Measurements from ENCODE around the gene PRKCA. TPM values are rescaled to one million over a fixed set of nuclear protein-coding genes. Genes with fewer than 3 reads are reported as not detected.

The PRKCA gene
- total RNA-seq, 1 donor from 2014 or later: 5.6 TPM

DNA sequence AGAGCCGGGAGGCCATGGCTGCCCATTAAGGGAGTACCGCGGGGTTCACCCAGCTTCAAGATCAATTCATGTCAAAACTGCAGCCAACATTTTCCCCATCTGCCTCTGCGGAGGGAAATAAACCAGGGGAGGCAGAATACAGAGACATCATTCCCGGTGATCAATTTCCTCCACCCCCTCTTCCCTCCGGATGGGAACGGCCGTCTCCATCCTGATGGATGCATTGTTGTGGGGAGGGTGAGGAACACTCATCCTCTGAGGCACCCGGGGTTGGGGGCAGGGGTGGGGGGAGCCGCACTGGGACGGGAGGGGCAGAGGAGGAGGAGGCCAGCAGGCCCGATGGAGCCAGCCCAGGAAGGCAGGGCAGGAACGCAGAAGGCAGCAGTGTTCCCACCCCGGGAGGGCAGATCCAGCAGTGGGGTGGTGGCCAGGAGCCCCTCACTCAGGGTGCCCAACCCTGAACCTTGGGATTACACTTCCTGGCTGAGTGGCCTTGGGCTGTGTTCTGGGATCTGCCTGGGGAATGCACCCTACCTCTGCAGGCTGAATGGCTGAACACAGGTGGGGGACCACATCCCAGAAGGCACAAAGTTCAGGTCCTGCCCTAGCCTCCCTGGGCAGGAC, 546.7 kb downstream of the PRKCA start:
- Histone ChIP-seq H3K36me3 (no peaks in the 10 kb centered on the region), H3K27ac (replicated peaks) (no peak overlapping the region), H3K4me3 (no peak overlapping the region), H3K4me1 (peaks cover 11% of the 10 kb centered on the region), H3K27me3 (ENCODE audit: low read depth) (peaks cover 20% of the 10 kb centered on the region), H3K9me3 (replicated peaks) (peaks cover 11% of the 10 kb centered on the region)
- intact Hi-C loops (cut with micrococcal nuclease): no loop called here
- no peak for TF ChIP-seq CTCF (IDR thresholded peaks at IDR 0.05; ENCODE audit: borderline replicate concordance)
- no peak for DNase-seq

DNA sequence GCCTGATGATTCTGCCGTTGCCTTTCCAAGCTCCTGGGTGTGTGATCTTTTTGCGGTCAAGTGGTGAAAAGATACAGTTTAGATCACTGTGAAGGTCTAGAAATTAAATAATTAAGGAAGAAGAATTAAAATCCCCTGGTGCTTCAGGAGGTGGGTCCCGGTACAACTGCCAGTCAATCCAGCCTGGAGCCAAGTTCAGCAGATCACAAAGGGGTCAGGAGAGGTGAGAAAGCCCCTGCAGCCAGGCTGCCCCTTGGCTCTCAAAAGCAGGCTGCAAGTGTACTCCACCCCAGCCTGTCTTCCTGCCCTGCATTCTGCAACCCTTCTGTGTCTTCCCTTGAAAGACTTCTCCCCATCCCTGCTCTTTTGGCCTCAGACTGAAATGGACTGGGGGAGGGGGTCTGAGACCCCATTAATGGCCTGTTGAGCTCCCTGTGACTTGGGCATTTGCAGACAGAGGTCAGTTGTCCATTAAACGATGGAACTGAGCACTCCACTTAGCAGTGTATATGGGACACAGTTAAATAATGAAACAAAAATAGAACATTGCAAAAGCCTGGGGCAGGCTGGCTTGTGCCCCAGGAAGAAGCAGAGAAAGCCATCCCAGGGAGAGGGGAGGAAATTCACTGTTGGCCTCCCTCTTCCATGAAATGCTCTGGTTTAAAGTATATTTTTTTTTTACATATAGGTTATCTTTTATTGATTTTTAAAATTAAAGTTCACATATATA, 547.6 kb downstream of the PRKCA start:
- intact Hi-C loops (cut with micrococcal nuclease): no loop called here
- peaks cover 11% of the 10 kb centered on the region for H3K4me1 ChIP-seq
- H3K4me3 ChIP-seq: no peak overlapping the region
- no peak for TF ChIP-seq CTCF (IDR thresholded peaks at IDR 0.05; ENCODE audit: borderline replicate concordance)
- peak overlapping the region; percentile 36 for H3K27ac ChIP-seq (replicated peaks)
- peaks cover 20% of the 10 kb centered on the region for H3K9me3 ChIP-seq (replicated peaks)
- peaks cover 20% of the 10 kb centered on the region for H3K27me3 ChIP-seq (ENCODE audit: low read depth)
- no peak for DNase-seq
- no peaks in the 10 kb centered on the region for H3K36me3 ChIP-seq

- Histone ChIP-seq H3K36me3 (no peaks in the 10 kb centered on the region), H3K9me3 (replicated peaks) (peaks cover 24% of the 10 kb centered on the region), H3K27me3 (ENCODE audit: low read depth) (peaks cover 20% of the 10 kb centered on the region), H3K27ac (replicated peaks) (no peak overlapping the region), H3K4me3 (no peak overlapping the region), H3K4me1 (peaks cover 11% of the 10 kb centered on the region)
- no peak for DNase-seq
- intact Hi-C loops (cut with micrococcal nuclease): no loop called here
- TF ChIP-seq CTCF (IDR thresholded peaks at IDR 0.05; ENCODE audit: borderline replicate concordance): no peak
These were observed 548.3 kb downstream of the PRKCA start for GRCh38 chr17:66850692-66851091.

- no peak for DNase-seq
- TF ChIP-seq CTCF (IDR thresholded peaks at IDR 0.05; ENCODE audit: borderline replicate concordance): peak; percentile 24
- no peak overlapping the region for H3K27ac ChIP-seq (replicated peaks)
- peaks cover 4% of the 10 kb centered on the region for H3K4me1 ChIP-seq
- peaks cover 17% of the 10 kb centered on the region for H3K9me3 ChIP-seq (replicated peaks)
- no peak overlapping the region for H3K4me3 ChIP-seq
- H3K36me3 ChIP-seq: no peaks in the 10 kb centered on the region
- intact Hi-C loops (cut with micrococcal nuclease): no loop called here
- H3K27me3 ChIP-seq (ENCODE audit: low read depth): peaks cover 8% of the 10 kb centered on the region
These were observed 552.8 kb downstream of the PRKCA start for GRCh38 chr17:66855204-66855603.

GRCh38 chr17:66858226-66859083, 556.0 kb downstream of the PRKCA start:
- peaks cover 19% of the 10 kb centered on the region for H3K9me3 ChIP-seq (replicated peaks)
- H3K4me1 ChIP-seq: no peaks in the 10 kb centered on the region
- intact Hi-C loops (cut with micrococcal nuclease): no loop called here
- no peak for TF ChIP-seq CTCF (IDR thresholded peaks at IDR 0.05; ENCODE audit: borderline replicate concordance)
- H3K36me3 ChIP-seq: no peaks in the 10 kb centered on the region
- DNase-seq: no peak
- peaks cover 8% of the 10 kb centered on the region for H3K27me3 ChIP-seq (ENCODE audit: low read depth)
- H3K27ac ChIP-seq (replicated peaks): no peak overlapping the region
- H3K4me3 ChIP-seq: no peak overlapping the region
